WTC11 (cell line): ENCODE measurements around the gene MID2. TPM values are rescaled to one million over a fixed set of nuclear protein-coding genes. Genes with fewer than 3 reads are reported as not detected.
"Not testable (repeated sequence)": the region's sequence is repeated elsewhere in the genome, so short reads cannot be mapped to it uniquely, and the experiment has no call there.

Source experiments
- ATAC-seq: fragments of 200-7000 bp; cut with Tn5 transposase; 2 replicates; pipeline ENCODE4 v1.10.0; 2021; ENCODE audit warnings: mild to moderate bottlenecking, moderate library complexity
- CTCF ChIA-PET: fragments of 300-600 bp; sonication (Branson Sonifier 250); formaldehyde crosslinking; loops from one replicate; lab custom pipeline; 2021; ENCODE audit warnings: antibody characterized with exemption; lab: Charles Lee
- POLR2A ChIA-PET: fragments of 350-600 bp; sonication (Branson Sonifier 250); formaldehyde crosslinking; loops from one replicate; lab custom pipeline; 2021; ENCODE audit warnings: antibody characterized with exemption; lab: Charles Lee
- DNase-seq: peaks from one replicate; pipeline ENCODE4 v3.0.0; 2021; ENCODE audit warnings: low spot score
- H3K27ac Mint-ChIP-seq: 2 replicates; pipeline ENCODE4 v1.8.0; 2021; ENCODE audit warnings: mixed read lengths
- H3K27me3 Mint-ChIP-seq: 2 replicates; pipeline ENCODE4 v1.8.0; 2021; ENCODE audit warnings: low read depth, mild to moderate bottlenecking, moderate library complexity, mixed read lengths
- H3K36me3 Mint-ChIP-seq: 2 replicates; pipeline ENCODE4 v1.8.0; 2021; ENCODE audit warnings: mixed read lengths
- H3K4me1 Mint-ChIP-seq: 2 replicates; pipeline ENCODE4 v1.8.0; 2022; ENCODE audit warnings: mixed read lengths
- H3K4me3 Mint-ChIP-seq: 2 replicates; pipeline ENCODE4 v1.8.0; 2021; ENCODE audit warnings: mild to moderate bottlenecking, moderate library complexity, mixed read lengths
- H3K9me3 Mint-ChIP-seq: 2 replicates; pipeline ENCODE4 v1.8.0; 2021; ENCODE audit warnings: mixed read lengths
- CBFB ChIP-seq: sonication (generic); formaldehyde crosslinking; IDR thresholded peaks from 2 replicates; pipeline ENCODE4 v1.8.1; 2022; ENCODE audit warnings: mild to moderate bottlenecking, low read depth, missing genetic modification reagents
- CREB1 ChIP-seq: sonication (generic); formaldehyde crosslinking; IDR thresholded peaks from 2 replicates; pipeline ENCODE4 v1.8.0; 2023; ENCODE audit warnings: mild to moderate bottlenecking, missing genetic modification reagents
- E2F4 ChIP-seq: sonication (generic); formaldehyde crosslinking; IDR thresholded peaks from 2 replicates; pipeline ENCODE4 v1.8.1; 2022; ENCODE audit warnings: low read depth, mild to moderate bottlenecking, moderate library complexity, missing genetic modification reagents, borderline replicate concordance
- FOXP1 ChIP-seq: sonication (generic); formaldehyde crosslinking; IDR thresholded peaks from 2 replicates; pipeline ENCODE4 v1.8.0; 2022; ENCODE audit warnings: missing genetic modification reagents, mild to moderate bottlenecking, moderate library complexity, borderline replicate concordance
- GABPB1 ChIP-seq: sonication (generic); formaldehyde crosslinking; IDR thresholded peaks from 2 replicates; pipeline ENCODE4 v1.8.1; 2023; ENCODE audit warnings: mild to moderate bottlenecking, missing genetic modification reagents
- IRF2 ChIP-seq: sonication (generic); formaldehyde crosslinking; IDR thresholded peaks from 2 replicates; pipeline ENCODE4 v1.8.0; 2022; ENCODE audit warnings: low read depth, missing genetic modification reagents, borderline replicate concordance
- JUN ChIP-seq: sonication (generic); formaldehyde crosslinking; IDR thresholded peaks from 2 replicates; pipeline ENCODE4 v1.8.0; 2023; ENCODE audit warnings: mild to moderate bottlenecking, missing genetic modification reagents
- MXD4 ChIP-seq: fragments of 250-450 bp; sonication (Bioruptor Pico); IDR thresholded peaks from 2 replicates; pipeline ENCODE4 v1.8.0; 2021; ENCODE audit warnings: mild to moderate bottlenecking, moderate library complexity, borderline replicate concordance
- NFE2L1 ChIP-seq: sonication (generic); formaldehyde crosslinking; IDR thresholded peaks from 2 replicates; pipeline ENCODE4 v1.8.1; 2023; ENCODE audit warnings: missing genetic modification reagents
- NR3C1 ChIP-seq: sonication (generic); formaldehyde crosslinking; conservative IDR thresholded peaks from 2 replicates; pipeline ENCODE4 v1.8.1; 2023; ENCODE audit warnings: low read depth, mild to moderate bottlenecking, missing genetic modification reagents
- OVOL2 ChIP-seq: fragments of 250-450 bp; sonication (Bioruptor Pico); IDR thresholded peaks from 2 replicates; pipeline ENCODE4 v1.9.0; 2021; ENCODE audit warnings: mild to moderate bottlenecking, borderline replicate concordance
- PRRX2 ChIP-seq: fragments of 250-450 bp; sonication (Bioruptor Pico); IDR thresholded peaks from 2 replicates; pipeline ENCODE4 v1.8.0; 2021; ENCODE audit warnings: mild to moderate bottlenecking
- SP1 ChIP-seq: sonication (generic); formaldehyde crosslinking; conservative IDR thresholded peaks from 2 replicates; pipeline ENCODE4 v1.8.1; 2022; ENCODE audit warnings: missing genetic modification reagents
- TEAD4 ChIP-seq: sonication (generic); formaldehyde crosslinking; IDR thresholded peaks from 2 replicates; pipeline ENCODE4 v1.8.0; 2022; ENCODE audit warnings: mild to moderate bottlenecking, missing genetic modification reagents
- USF1 ChIP-seq: sonication (generic); formaldehyde crosslinking; IDR thresholded peaks from 2 replicates; pipeline ENCODE4 v1.8.0; 2022; ENCODE audit warnings: mild to moderate bottlenecking, missing genetic modification reagents
- ZNF138 ChIP-seq: sonication (generic); formaldehyde crosslinking; conservative IDR thresholded peaks from 2 replicates; pipeline ENCODE4 v1.8.1; 2022; ENCODE audit warnings: mild to moderate bottlenecking, moderate library complexity, missing genetic modification reagents
- ZNF219 ChIP-seq: sonication (generic); formaldehyde crosslinking; IDR thresholded peaks from 2 replicates; pipeline ENCODE4 v1.8.0; 2023; ENCODE audit warnings: missing genetic modification reagents, mild to moderate bottlenecking, borderline replicate concordance
- ZNF423 ChIP-seq: fragments of 250-450 bp; sonication (Bioruptor Pico); IDR thresholded peaks from 2 replicates; pipeline ENCODE4 v2.1.2; 2022; ENCODE audit warnings: mild to moderate bottlenecking, moderate library complexity
- total RNA-seq: library from RNA; stranded (reverse); gene quantifications from 3 replicates; pipeline ENCODE4 v1.2.3, GENCODE V29; 2021
- TF ChIP-seq, protein P1 (sequence below): sonication (generic); formaldehyde crosslinking; IDR thresholded peaks from 2 replicates; pipeline ENCODE4 v1.8.1; 2023; ENCODE audit warnings: mild to moderate bottlenecking, missing genetic modification reagents
- TF ChIP-seq, protein P2 (sequence below): sonication (generic); formaldehyde crosslinking; IDR thresholded peaks from 2 replicates; pipeline ENCODE4 v1.8.1; 2022; ENCODE audit warnings: missing genetic modification reagents, borderline replicate concordance
- TF ChIP-seq, protein P3 (sequence below): sonication (generic); formaldehyde crosslinking; IDR thresholded peaks from 2 replicates; pipeline ENCODE4 v1.8.0; 2022; ENCODE audit warnings: mild to moderate bottlenecking, missing genetic modification reagents
- TF ChIP-seq, protein P4 (sequence below): fragments of 250-450 bp; sonication (Bioruptor Pico); IDR thresholded peaks from 2 replicates; pipeline ENCODE4 v1.9.0; 2021; ENCODE audit warnings: mild to moderate bottlenecking
- TF ChIP-seq, protein P5 (sequence below): sonication (generic); formaldehyde crosslinking; IDR thresholded peaks from 2 replicates; pipeline ENCODE4 v1.8.0; 2022; ENCODE audit warnings: mild to moderate bottlenecking, missing genetic modification reagents
- TF ChIP-seq, protein P6 (sequence below): sonication (generic); formaldehyde crosslinking; IDR thresholded peaks from 2 replicates; pipeline ENCODE4 v1.8.0; 2022; ENCODE audit warnings: mild to moderate bottlenecking, missing genetic modification reagents

MID2 gene
- total RNA-seq, 1 experiment from 2014 or later, result 6.4 TPM

GRCh38 chrX:107850422-107850765 is 24.7 kb downstream of the MID2 start:
- no peaks in the 10 kb centered on the region for H3K27me3 Mint-ChIP-seq
- no peak overlapping the region for H3K4me3 Mint-ChIP-seq
- DNase-seq, result no peak
- H3K9me3 Mint-ChIP-seq, result no peaks in the 10 kb centered on the region
- no peak for ATAC-seq
- H3K4me1 Mint-ChIP-seq, result peaks cover 14% of the 10 kb centered on the region
- TF ChIP-seq, protein P1, sequence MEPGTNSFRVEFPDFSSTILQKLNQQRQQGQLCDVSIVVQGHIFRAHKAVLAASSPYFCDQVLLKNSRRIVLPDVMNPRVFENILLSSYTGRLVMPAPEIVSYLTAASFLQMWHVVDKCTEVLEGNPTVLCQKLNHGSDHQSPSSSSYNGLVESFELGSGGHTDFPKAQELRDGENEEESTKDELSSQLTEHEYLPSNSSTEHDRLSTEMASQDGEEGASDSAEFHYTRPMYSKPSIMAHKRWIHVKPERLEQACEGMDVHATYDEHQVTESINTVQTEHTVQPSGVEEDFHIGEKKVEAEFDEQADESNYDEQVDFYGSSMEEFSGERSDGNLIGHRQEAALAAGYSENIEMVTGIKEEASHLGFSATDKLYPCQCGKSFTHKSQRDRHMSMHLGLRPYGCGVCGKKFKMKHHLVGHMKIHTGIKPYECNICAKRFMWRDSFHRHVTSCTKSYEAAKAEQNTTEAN (CRISPR knock-in tag), result no peak
- no peak for TF ChIP-seq TEAD4
- no peak for TF ChIP-seq ZNF219 (CRISPR knock-in tag)
- no peak for TF ChIP-seq ZNF423 (CRISPR knock-in tag)
- ChIA-PET POLR2A (no interaction called here), CTCF (no interaction called here)
- no peaks in the 10 kb centered on the region for H3K36me3 Mint-ChIP-seq
- H3K27ac Mint-ChIP-seq, result no peak overlapping the region

DNA sequence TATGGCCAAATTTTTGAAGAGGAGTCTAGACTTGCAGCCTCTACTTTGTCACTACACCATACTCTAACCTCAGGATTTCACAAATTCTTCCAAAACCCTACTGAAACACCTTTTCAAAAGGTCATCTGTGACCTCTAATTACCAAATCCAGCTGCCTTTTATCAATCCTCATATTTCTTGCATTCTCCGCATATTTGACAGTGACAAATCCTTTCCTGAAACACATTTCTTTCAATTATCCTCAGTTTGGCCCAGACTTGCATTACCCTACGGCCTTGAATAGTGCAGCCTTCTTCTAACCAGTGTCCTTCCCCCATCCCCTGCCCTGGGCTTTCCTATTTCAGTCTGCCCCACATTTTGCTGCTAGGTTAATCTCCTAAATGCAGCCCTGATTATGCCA is 25.5 kb downstream of the MID2 start:
- DNase-seq (no peak), ATAC-seq (no peak)
- POLR2A ChIA-PET, result no interaction called here
- Mint-ChIP-seq H3K27me3 (no peaks in the 10 kb centered on the region), H3K36me3 (no peaks in the 10 kb centered on the region), H3K4me3 (no peak overlapping the region), H3K4me1 (peaks cover 14% of the 10 kb centered on the region), H3K27ac (no peak overlapping the region), H3K9me3 (no peaks in the 10 kb centered on the region)
- CTCF ChIA-PET, result no interaction called here
- no peak for TF ChIP-seq SP1 (CRISPR knock-in tag)
- no peak for TF ChIP-seq NR3C1 (CRISPR knock-in tag)
- TF ChIP-seq, protein P2, sequence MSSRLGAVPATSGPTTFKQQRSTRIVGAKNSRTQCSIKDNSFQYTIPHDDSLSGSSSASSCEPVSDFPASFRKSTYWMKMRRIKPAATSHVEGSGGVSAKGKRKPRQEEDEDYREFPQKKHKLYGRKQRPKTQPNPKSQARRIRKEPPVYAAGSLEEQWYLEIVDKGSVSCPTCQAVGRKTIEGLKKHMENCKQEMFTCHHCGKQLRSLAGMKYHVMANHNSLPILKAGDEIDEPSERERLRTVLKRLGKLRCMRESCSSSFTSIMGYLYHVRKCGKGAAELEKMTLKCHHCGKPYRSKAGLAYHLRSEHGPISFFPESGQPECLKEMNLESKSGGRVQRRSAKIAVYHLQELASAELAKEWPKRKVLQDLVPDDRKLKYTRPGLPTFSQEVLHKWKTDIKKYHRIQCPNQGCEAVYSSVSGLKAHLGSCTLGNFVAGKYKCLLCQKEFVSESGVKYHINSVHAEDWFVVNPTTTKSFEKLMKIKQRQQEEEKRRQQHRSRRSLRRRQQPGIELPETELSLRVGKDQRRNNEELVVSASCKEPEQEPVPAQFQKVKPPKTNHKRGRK (CRISPR knock-in tag), result no peak
- TF ChIP-seq, protein P3, sequence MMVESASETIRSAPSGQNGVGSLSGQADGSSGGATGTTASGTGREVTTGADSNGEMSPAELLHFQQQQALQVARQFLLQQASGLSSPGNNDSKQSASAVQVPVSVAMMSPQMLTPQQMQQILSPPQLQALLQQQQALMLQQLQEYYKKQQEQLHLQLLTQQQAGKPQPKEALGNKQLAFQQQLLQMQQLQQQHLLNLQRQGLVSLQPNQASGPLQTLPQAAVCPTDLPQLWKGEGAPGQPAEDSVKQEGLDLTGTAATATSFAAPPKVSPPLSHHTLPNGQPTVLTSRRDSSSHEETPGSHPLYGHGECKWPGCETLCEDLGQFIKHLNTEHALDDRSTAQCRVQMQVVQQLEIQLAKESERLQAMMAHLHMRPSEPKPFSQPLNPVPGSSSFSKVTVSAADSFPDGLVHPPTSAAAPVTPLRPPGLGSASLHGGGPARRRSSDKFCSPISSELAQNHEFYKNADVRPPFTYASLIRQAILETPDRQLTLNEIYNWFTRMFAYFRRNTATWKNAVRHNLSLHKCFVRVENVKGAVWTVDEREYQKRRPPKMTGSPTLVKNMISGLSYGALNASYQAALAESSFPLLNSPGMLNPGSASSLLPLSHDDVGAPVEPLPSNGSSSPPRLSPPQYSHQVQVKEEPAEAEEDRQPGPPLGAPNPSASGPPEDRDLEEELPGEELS (CRISPR knock-in tag), result no peak
- TF ChIP-seq OVOL2, result no peak
- TF ChIP-seq, protein P4, sequence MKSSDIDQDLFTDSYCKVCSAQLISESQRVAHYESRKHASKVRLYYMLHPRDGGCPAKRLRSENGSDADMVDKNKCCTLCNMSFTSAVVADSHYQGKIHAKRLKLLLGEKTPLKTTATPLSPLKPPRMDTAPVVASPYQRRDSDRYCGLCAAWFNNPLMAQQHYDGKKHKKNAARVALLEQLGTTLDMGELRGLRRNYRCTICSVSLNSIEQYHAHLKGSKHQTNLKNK, result no peak
- no peak for TF ChIP-seq JUN (CRISPR knock-in tag)
- TF ChIP-seq ZNF138 (CRISPR knock-in tag), result no peak
- no peak for TF ChIP-seq CBFB (CRISPR knock-in tag)
- TF ChIP-seq GABPB1, result no peak
- TF ChIP-seq, protein P5, sequence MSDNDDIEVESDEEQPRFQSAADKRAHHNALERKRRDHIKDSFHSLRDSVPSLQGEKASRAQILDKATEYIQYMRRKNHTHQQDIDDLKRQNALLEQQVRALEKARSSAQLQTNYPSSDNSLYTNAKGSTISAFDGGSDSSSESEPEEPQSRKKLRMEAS (CRISPR knock-in tag), result no peak

DNA sequence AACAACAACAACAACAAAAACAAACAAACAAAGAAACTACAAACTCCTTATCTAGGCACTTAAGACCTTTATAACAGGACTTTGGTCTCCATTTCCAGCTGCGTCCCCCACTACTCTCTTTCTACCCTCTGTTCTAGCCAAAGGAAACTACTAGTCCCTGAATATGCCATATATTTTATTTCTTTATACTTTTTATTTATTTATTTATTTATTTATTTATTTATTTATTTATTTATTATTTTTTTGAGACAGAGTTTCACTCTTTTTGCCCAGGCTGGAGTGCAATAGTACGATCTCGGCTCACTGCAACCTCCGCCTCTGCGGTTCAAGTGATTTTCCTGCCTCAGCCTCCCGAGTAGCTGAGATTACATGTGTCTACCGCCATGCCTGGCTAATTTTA is 26.0 kb downstream of the MID2 start:
- H3K27me3 Mint-ChIP-seq, H3K27ac Mint-ChIP-seq, POLR2A ChIA-PET, ATAC-seq, H3K9me3 Mint-ChIP-seq, H3K36me3 Mint-ChIP-seq, CTCF ChIA-PET, DNase-seq, H3K4me3 Mint-ChIP-seq: not testable (repeated sequence)
- H3K4me1 Mint-ChIP-seq, result peaks cover 14% of the 10 kb centered on the region

GRCh38 chrX:107856289-107856688 is 30.6 kb downstream of the MID2 start:
- H3K27me3 Mint-ChIP-seq, result no peaks in the 10 kb centered on the region
- POLR2A ChIA-PET, result no interaction called here
- H3K4me1 Mint-ChIP-seq, result peaks cover 21% of the 10 kb centered on the region
- H3K36me3 Mint-ChIP-seq, result no peaks in the 10 kb centered on the region
- CTCF ChIA-PET, result no interaction called here
- no peak overlapping the region for H3K27ac Mint-ChIP-seq
- no peak for ATAC-seq
- H3K4me3 Mint-ChIP-seq, result no peak overlapping the region
- no peak for DNase-seq
- no peaks in the 10 kb centered on the region for H3K9me3 Mint-ChIP-seq
- TF ChIP-seq NFE2L1 (CRISPR knock-in tag) (no peak), USF1 (no peak), IRF2 (CRISPR knock-in tag) (no peak), PRRX2 (CRISPR knock-in tag) (no peak), E2F4 (CRISPR knock-in tag) (no peak), FOXP1 (CRISPR knock-in tag) (no peak), MXD4 (CRISPR knock-in tag) (no peak), CREB1 (CRISPR knock-in tag) (no peak)
- TF ChIP-seq, protein P6, sequence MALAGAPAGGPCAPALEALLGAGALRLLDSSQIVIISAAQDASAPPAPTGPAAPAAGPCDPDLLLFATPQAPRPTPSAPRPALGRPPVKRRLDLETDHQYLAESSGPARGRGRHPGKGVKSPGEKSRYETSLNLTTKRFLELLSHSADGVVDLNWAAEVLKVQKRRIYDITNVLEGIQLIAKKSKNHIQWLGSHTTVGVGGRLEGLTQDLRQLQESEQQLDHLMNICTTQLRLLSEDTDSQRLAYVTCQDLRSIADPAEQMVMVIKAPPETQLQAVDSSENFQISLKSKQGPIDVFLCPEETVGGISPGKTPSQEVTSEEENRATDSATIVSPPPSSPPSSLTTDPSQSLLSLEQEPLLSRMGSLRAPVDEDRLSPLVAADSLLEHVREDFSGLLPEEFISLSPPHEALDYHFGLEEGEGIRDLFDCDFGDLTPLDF (CRISPR knock-in tag), result no peak
